K562 (cell line): ENCODE results near the gene METTL25B. TPM values are rescaled to one million over a fixed set of nuclear protein-coding genes. Genes with fewer than 3 reads are reported as not detected.

Experiments
- ATAC-seq: fragments of 200-7000 bp; cut with Tn5 transposase; 3 replicates; pipeline ENCODE4 v1.9.1; 2020; ENCODE audit warnings: moderate library complexity
- BruUV-seq: library from RNA; stranded (reverse); fragments of 400-500 nt; replicated peaks from 2 replicates; lab custom pipeline; 2021; lab: Mats Ljungman, UMichigan
- CTCF ChIA-PET: fragments of 300-600 bp; formaldehyde crosslinking; extraction: SDS; loops from one replicate; lab custom pipeline; 2021; ENCODE audit warnings: low intra/inter-chr PET ratio; lab: Yijun Ruan, JAX
- POLR2A ChIA-PET: fragments of 300-600, 350-650 bp; sonication (Branson Sonifier 250); formaldehyde crosslinking; extraction: SDS; loops from one replicate; lab custom pipeline; 2021; ENCODE audit warnings: antibody characterized with exemption, inconsistent platforms; lab: Yijun Ruan, JAX
- DNase-seq, 4 experiments: peaks; one replicate each; pipeline versions ENCODE4 v3.0.0 to v3.0.0-alpha.2; 2011 to 2018; ENCODE audit warnings: low spot score in 3 of 4, mixed read lengths in 3 of 4; ENCODE audit errors: extremely low read depth in 1 of 4
- FAIRE-seq: peaks from 2 replicates; lab custom pipeline; 2011; peaks lifted over from hg19 to GRCh38; lab: Jason Lieb, UNC
- H2AFZ ChIP-seq: 2 replicates; pipeline ENCODE4 v1.6.0; 2011; ENCODE audit warnings: low read depth, low read length, control low read depth, inconsistent platforms
- H3K27ac ChIP-seq: fragments of 200-600 bp; 3 replicates; pipeline ENCODE4 v1.8.0; 2011; ENCODE audit warnings: low read depth, mild to moderate bottlenecking, control low read depth, inconsistent platforms, low read length, moderate library complexity, mixed read lengths; ENCODE audit errors: extremely low read depth
- H3K27me3 ChIP-seq, 2 experiments: fragments of 300-600 bp in 1 of 2; 2 replicates in 1 of 2; 3 replicates in 1 of 2; pipeline versions ENCODE4 v1.6.0 to v1.8.0; 2011; ENCODE audit warnings: inconsistent platforms in 2 of 2, low read length in 2 of 2, mild to moderate bottlenecking in 1 of 2, mixed read lengths in 1 of 2, moderate library complexity in 1 of 2; ENCODE audit not compliant: control insufficient read depth in 2 of 2, insufficient read depth in 2 of 2
- H3K36me3 ChIP-seq: fragments of 300-600 bp; 3 replicates; pipeline ENCODE4 v1.8.0; 2011; ENCODE audit warnings: mild to moderate bottlenecking, low read length, inconsistent platforms; ENCODE audit not compliant: control insufficient read depth, insufficient read depth
- H3K4me1 ChIP-seq, 2 experiments: fragments of 200-600 bp in 1 of 2; replicated peaks in 1 of 2; 2 replicates in 1 of 2; 3 replicates in 1 of 2; pipeline versions ENCODE4 v1.5.1 to v1.8.0; 2011; ENCODE audit warnings: inconsistent platforms in 2 of 2, low read length in 2 of 2, mild to moderate bottlenecking in 1 of 2, mixed read lengths in 1 of 2, moderate library complexity in 1 of 2; ENCODE audit not compliant: control insufficient read depth in 2 of 2, insufficient read depth in 2 of 2
- H3K4me2 ChIP-seq: 2 replicates; pipeline ENCODE4 v1.6.1; 2011; ENCODE audit warnings: low read length, control low read depth, inconsistent platforms, mixed read lengths; ENCODE audit not compliant: insufficient read depth
- H3K4me3 ChIP-seq: fragments of 200-600 bp; sonication (generic), shearing (Covaris generic); 2 replicates; pipeline ENCODE4 v1.5.1; 2016; ENCODE audit warnings: control low read depth, inconsistent platforms
- H3K79me2 ChIP-seq: fragments of 200-600 bp; 3 replicates; pipeline ENCODE4 v1.8.0; 2011; ENCODE audit warnings: low read length, inconsistent platforms; ENCODE audit not compliant: control insufficient read depth, insufficient read depth
- H3K9ac ChIP-seq, 2 experiments: 2 replicates each; pipeline versions ENCODE4 v1.6.0 to v1.6.1; 2011; ENCODE audit warnings: low read depth in 2 of 2, low read length in 2 of 2, control low read depth in 1 of 2, inconsistent platforms in 1 of 2, mild to moderate bottlenecking in 1 of 2, mixed read lengths in 1 of 2; ENCODE audit not compliant: insufficient read depth in 1 of 2
- H3K9me1 ChIP-seq: one replicate; pipeline ENCODE4 v1.6.0; 2011; ENCODE audit warnings: inconsistent platforms, mild to moderate bottlenecking, low read length, moderate library complexity; ENCODE audit not compliant: control insufficient read depth, insufficient read depth
- H3K9me3 ChIP-seq: replicated peaks from 2 replicates; pipeline ENCODE4 v1.5.1; 2011; ENCODE audit warnings: low read depth, low read length, inconsistent platforms; ENCODE audit not compliant: control insufficient read depth, insufficient read depth
- H4K20me1 ChIP-seq: replicated peaks from 2 replicates; pipeline ENCODE4 v1.6.1; 2011; ENCODE audit warnings: low read length, inconsistent platforms, mixed read lengths; ENCODE audit not compliant: control insufficient read depth, insufficient read depth
- CBX2 ChIP-seq: fragments of 200-600 bp; sonication (generic); IDR thresholded peaks from one replicate; pipeline ENCODE4 v1.6.1; 2012; ENCODE audit warnings: mild to moderate bottlenecking, low read length, inconsistent platforms; ENCODE audit not compliant: insufficient read depth, poor library complexity, severe bottlenecking
- CREBBP ChIP-seq: IDR thresholded peaks from one replicate; pipeline ENCODE4 v1.6.1; 2012; ENCODE audit warnings: low read depth, mild to moderate bottlenecking, control low read depth, inconsistent platforms, low read length
- FOSL1 ChIP-seq: fragments of 200-800 bp; sonication (Bioruptor generic); conservative IDR thresholded peaks from 2 replicates; pipeline ENCODE4 v1.6.1; 2016; ENCODE audit warnings: missing genetic modification characterization, missing compliant biosample characterization
- HDGF ChIP-seq: fragments of 450-650 bp; IDR thresholded peaks from 2 replicates; pipeline ENCODE4 v1.6.1; 2016
- LARP7 ChIP-seq: fragments of 450-650 bp; IDR thresholded peaks from 2 replicates; pipeline ENCODE4 v1.6.1; 2016
- NRF1 ChIP-seq, 2 experiments: fragments of 450-650 bp; IDR thresholded peaks in 1 of 2; conservative IDR thresholded peaks in 1 of 2; 2 replicates each; pipeline ENCODE4 v1.6.1; 2014; ENCODE audit warnings: mild to moderate bottlenecking in 2 of 2
- PHB ChIP-seq: fragments of 250-450 bp; sonication (Bioruptor Pico); IDR thresholded peaks from 2 replicates; pipeline ENCODE4 v1.5.0; 2021
- POLR2B ChIP-seq: fragments of 450-650 bp; IDR thresholded peaks from 2 replicates; pipeline ENCODE4 v1.6.1; 2018; ENCODE audit warnings: low read depth; ENCODE audit not compliant: partially characterized antibody
- SMARCA5 ChIP-seq: fragments of 450-650 bp; IDR thresholded peaks from 2 replicates; pipeline ENCODE4 v1.6.1; 2016
- STAG1 ChIP-seq: sonication (generic); formaldehyde crosslinking; IDR thresholded peaks from 2 replicates; pipeline ENCODE4 v1.5.0; 2020; ENCODE audit warnings: missing genetic modification reagents, borderline replicate concordance
- XRCC4 ChIP-seq: IDR thresholded peaks from one replicate; pipeline ENCODE4 v1.6.1; 2011; ENCODE audit not compliant: insufficient read depth, insufficient read length; ENCODE audit errors: extremely low read depth
- ZC3H8 ChIP-seq: fragments of 450-650 bp; IDR thresholded peaks from 2 replicates; pipeline ENCODE4 v1.6.1; 2017
- ZNF589 ChIP-seq: fragments of 200-800 bp; sonication (Bioruptor generic); IDR thresholded peaks from 2 replicates; pipeline ENCODE4 v1.6.1; 2016; ENCODE audit warnings: low read depth, missing genetic modification characterization, missing compliant biosample characterization
- ZNF644 ChIP-seq: fragments of 200-800 bp; sonication (Bioruptor generic); IDR thresholded peaks from 2 replicates; pipeline ENCODE4 v1.6.1; 2016; ENCODE audit warnings: low read depth, missing genetic modification characterization, missing compliant biosample characterization
- WGBS: fragments of 100-300 bp; shearing (Covaris generic); methylation state at CpG from one replicate; pipeline ENCODE4 v1.1.6; 2016; ENCODE audit warnings: low coverage, mixed read lengths; ENCODE audit not compliant: insufficient coverage; ENCODE audit errors: missing lambda C conversion rate; 5-methylcytosine and 5-hydroxymethylcytosine counted together
- in situ Hi-C: fragments of 300-500 bp; cut with MboI; formaldehyde crosslinking; loops from 4 replicates; pipeline ENCODE4 v1.15.0; 2018; ENCODE audit warnings: inconsistent platforms, mixed read lengths
- intact Hi-C: fragments of 100-400 bp; cut with micrococcal nuclease; formaldehyde crosslinking; loops from 2 replicates; pipeline ENCODE4 v1.14.2; 2022
- polyA plus RNA-seq, 8 experiments: library from polyadenylated mRNA; depleted of rRNA in 4 of 8; stranded (reverse) in 5 of 8; unstranded in 3 of 8; fragments of >200 nt; fragmentation: Nextera tagmentation in 2 of 8; fragmentation: Illumina TruSeq in 1 of 8; extraction: Ambion mirVana in 2 of 8; extraction: Trizol in 1 of 8; gene quantifications; 2 replicates each; pipeline versions ENCODE4 v1.2.1 to v1.2.3, GENCODE V29; 2011 to 2014; ENCODE audit warnings: inconsistent platforms in 1 of 8, missing spikeins in 1 of 8
- total RNA-seq, 7 experiments: library from RNA; depleted of rRNA in 6 of 7; stranded (reverse); fragments of >200 nt in 6 of 7; fragmentation: Illumina TruSeq in 2 of 7; extraction: Trizol in 2 of 7; gene quantifications; 2 replicates each; pipeline versions ENCODE4 v1.2.1 to v1.2.3, GENCODE V29; 2011 to 2021; ENCODE audit warnings: low replicate concordance in 1 of 7
- TF ChIP-seq, protein P1 (sequence below): sonication (generic); formaldehyde crosslinking; IDR thresholded peaks from 2 replicates; pipeline ENCODE4 v1.8.1; 2022; ENCODE audit warnings: missing genetic modification reagents

The METTL25B gene
- total and polyA plus RNA-seq, 9 of the 15 experiments (the other 6 are each of a cell fraction or from before 2014, with no cell fraction given): 7.7 to 48.3 (median 33.1) TPM

- H3K4me1 ChIP-seq: peaks cover 41 to 55% of the 10 kb centered on the region in 2 experiments
- H3K79me2 ChIP-seq: 0 out of 3 replicates have a peak, but pooled peaks cover 3% of the 10 kb centered on the region
- CTCF ChIA-PET: interaction anchor here (0.8 kb wide), 1 partner anchor 35 kb away, joined by 3 read pairs; no protein-coding TSS in a partner anchor
- H2AFZ ChIP-seq: peak overlapping the region; percentile 92
- FAIRE-seq (no peak), ATAC-seq (no peak), DNase-seq (no peak)
- BruUV-seq: no TSS peak
- H3K27me3 ChIP-seq: no peaks in the 10 kb centered on the region
- peak overlapping the region; percentile 91 for H3K27ac ChIP-seq
- POLR2A ChIA-PET: interaction anchor here (0.7 to 2.1 kb wide), 9 partner anchors 13 to 719 kb away, joined by 3 to 12 read pairs (median 3); partner anchors contain the start of genes ISG20L2, METTL25B and PRCC
- H3K9me1 ChIP-seq: no peaks in the 10 kb centered on the region
- no peaks in the 10 kb centered on the region for H4K20me1 ChIP-seq
- H3K9ac ChIP-seq: peak overlapping the region; percentile 49 to 71; a peak in 3 of 4 replicates
- intact Hi-C loops: no loop called here
- H3K9me3 ChIP-seq: no peaks in the 10 kb centered on the region
- 89% methylated on average over 5 of the region's 5 CpGs for WGBS
- H3K4me3 ChIP-seq: no peak overlapping the region
- H3K36me3 ChIP-seq: no peaks in the 10 kb centered on the region
- peak overlapping the region; percentile 72 for H3K4me2 ChIP-seq
- TF ChIP-seq ZNF644 (tag): 0 out of 2 replicates have a peak, but pooled peaks have one; percentile 0
- no peak for TF ChIP-seq POLR2B
- TF ChIP-seq, protein P1, sequence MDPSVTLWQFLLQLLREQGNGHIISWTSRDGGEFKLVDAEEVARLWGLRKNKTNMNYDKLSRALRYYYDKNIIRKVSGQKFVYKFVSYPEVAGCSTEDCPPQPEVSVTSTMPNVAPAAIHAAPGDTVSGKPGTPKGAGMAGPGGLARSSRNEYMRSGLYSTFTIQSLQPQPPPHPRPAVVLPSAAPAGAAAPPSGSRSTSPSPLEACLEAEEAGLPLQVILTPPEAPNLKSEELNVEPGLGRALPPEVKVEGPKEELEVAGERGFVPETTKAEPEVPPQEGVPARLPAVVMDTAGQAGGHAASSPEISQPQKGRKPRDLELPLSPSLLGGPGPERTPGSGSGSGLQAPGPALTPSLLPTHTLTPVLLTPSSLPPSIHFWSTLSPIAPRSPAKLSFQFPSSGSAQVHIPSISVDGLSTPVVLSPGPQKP (CRISPR knock-in tag): no peak
- TF ChIP-seq SMARCA5: 0 out of 2 replicates have a peak, but pooled peaks have one; percentile 13
- no peak for TF ChIP-seq CREBBP
- TF ChIP-seq PHB (CRISPR knock-in tag): no peak
- TF ChIP-seq NRF1 (conservative IDR thresholded peaks at IDR 0.05 in 1 of 2, IDR thresholded peaks at IDR 0.05 in 1 of 2): no peak
- TF ChIP-seq STAG1 (CRISPR knock-in tag): no peak
- TF ChIP-seq LARP7: 0 out of 2 replicates have a peak, but pooled peaks have one; percentile 40
- TF ChIP-seq ZC3H8: 0 out of 2 replicates have a peak, but pooled peaks have one; percentile 14
- no peak for TF ChIP-seq XRCC4
- no peak for TF ChIP-seq ZNF589
- TF ChIP-seq HDGF: 0 out of 2 replicates have a peak, but pooled peaks have one; percentile 47
- TF ChIP-seq CBX2: no peak
- TF ChIP-seq FOSL1 (tag): no peak
- in situ Hi-C loops: no loop called here
Observed at GRCh38 chr1:156694690-156694962, 33.6 kb upstream of the METTL25B start.
